Measurements from ENCODE around the gene TMEM123. TPM values are rescaled to one million over a fixed set of nuclear protein-coding genes. Genes with fewer than 3 reads are reported as not detected.

Gene TMEM123
- total and polyA plus RNA-seq, 10 of the 15 experiments (the other 5 are each of a cell fraction or from before 2014, with no cell fraction given), result 35.1 to 667 (median 123) TPM

DNA sequence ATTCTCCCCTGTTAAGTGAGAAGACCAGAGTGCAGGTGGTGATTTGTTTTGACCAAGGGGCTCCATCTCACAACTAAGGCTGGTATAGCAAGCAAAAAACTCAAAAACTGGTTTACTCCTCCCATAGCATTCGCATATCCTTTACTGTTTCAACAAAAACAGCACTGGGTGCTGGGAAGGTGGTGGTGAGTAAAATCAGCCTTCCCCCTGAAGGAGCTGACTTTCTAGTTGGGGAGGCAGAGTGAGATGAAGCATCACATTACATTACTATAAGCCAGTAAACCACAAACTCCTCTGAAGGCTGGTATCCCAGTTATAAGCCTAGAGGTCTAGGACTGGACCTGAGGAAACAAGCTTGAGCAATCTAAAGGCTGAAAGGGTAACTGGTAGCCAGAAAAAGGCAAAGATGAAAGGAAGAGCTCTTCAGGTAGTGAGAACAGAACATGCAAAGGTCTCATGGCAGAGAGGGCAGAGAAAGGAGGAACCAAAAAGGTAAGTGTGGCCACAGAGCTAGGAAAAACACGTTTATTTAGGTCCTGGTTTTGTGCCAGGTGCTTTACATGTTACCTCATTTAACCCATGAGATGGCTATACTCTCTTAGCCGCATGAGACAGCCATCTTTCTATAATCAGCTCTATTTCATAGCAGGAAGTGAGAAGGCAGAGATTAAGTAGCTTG lies 22.3 kb downstream of the TMEM123 start (continued):
- TF ChIP-seq, protein P1, sequence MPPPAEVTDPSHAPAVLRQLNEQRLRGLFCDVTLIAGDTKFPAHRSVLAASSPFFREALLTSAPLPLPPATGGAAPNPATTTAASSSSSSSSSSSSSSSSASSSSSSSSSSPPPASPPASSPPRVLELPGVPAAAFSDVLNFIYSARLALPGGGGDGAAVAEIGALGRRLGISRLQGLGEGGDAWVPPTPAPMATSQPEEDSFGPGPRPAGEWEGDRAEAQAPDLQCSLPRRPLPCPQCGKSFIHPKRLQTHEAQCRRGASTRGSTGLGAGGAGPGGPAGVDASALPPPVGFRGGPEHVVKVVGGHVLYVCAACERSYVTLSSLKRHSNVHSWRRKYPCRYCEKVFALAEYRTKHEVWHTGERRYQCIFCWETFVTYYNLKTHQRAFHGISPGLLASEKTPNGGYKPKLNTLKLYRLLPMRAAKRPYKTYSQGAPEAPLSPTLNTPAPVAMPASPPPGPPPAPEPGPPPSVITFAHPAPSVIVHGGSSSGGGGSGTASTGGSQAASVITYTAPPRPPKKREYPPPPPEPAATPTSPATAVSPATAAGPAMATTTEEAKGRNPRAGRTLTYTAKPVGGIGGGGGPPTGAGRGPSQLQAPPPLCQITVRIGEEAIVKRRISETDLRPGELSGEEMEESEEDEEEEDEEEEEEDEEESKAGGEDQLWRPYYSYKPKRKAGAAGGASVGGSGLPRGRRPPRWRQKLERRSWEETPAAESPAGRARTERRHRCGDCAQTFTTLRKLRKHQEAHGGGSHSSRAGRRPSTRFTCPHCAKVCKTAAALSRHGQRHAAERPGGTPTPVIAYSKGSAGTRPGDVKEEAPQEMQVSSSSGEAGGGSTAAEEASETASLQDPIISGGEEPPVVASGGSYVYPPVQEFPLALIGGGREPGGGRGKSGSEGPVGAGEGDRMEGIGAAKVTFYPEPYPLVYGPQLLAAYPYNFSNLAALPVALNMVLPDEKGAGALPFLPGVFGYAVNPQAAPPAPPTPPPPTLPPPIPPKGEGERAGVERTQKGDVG (CRISPR knock-in tag; IDR thresholded peaks at IDR 0.05), result no peak
- TF ChIP-seq, protein P2, sequence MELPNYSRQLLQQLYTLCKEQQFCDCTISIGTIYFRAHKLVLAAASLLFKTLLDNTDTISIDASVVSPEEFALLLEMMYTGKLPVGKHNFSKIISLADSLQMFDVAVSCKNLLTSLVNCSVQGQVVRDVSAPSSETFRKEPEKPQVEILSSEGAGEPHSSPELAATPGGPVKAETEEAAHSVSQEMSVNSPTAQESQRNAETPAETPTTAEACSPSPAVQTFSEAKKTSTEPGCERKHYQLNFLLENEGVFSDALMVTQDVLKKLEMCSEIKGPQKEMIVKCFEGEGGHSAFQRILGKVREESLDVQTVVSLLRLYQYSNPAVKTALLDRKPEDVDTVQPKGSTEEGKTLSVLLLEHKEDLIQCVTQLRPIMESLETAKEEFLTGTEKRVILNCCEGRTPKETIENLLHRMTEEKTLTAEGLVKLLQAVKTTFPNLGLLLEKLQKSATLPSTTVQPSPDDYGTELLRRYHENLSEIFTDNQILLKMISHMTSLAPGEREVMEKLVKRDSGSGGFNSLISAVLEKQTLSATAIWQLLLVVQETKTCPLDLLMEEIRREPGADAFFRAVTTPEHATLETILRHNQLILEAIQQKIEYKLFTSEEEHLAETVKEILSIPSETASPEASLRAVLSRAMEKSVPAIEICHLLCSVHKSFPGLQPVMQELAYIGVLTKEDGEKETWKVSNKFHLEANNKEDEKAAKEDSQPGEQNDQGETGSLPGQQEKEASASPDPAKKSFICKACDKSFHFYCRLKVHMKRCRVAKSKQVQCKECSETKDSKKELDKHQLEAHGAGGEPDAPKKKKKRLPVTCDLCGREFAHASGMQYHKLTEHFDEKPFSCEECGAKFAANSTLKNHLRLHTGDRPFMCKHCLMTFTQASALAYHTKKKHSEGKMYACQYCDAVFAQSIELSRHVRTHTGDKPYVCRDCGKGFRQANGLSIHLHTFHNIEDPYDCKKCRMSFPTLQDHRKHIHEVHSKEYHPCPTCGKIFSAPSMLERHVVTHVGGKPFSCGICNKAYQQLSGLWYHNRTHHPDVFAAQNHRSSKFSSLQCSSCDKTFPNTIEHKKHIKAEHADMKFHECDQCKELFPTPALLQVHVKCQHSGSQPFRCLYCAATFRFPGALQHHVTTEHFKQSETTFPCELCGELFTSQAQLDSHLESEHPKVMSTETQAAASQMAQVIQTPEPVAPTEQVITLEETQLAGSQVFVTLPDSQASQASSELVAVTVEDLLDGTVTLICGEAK (IDR thresholded peaks at IDR 0.05; ENCODE audit: borderline replicate concordance), result no peak
- TF ChIP-seq ZNF24 (IDR thresholded peaks at IDR 0.05), result peak; percentile 15; the same call in 1 of the 2 replicates
- TF ChIP-seq ZZZ3 (IDR thresholded peaks at IDR 0.05; ENCODE audit: control insufficient read depth, insufficient read length, low read depth), result no peak
- no peak; the same call in none of the 2 replicates for TF ChIP-seq BCL11A (IDR thresholded peaks at IDR 0.05; ENCODE audit: low read depth, low read length)
- peak; percentile 81 for TF ChIP-seq MEF2A (IDR thresholded peaks at IDR 0.05; ENCODE audit: insufficient read depth, low read depth, low read length)
- no peak for TF ChIP-seq NFXL1 (IDR thresholded peaks at IDR 0.05; ENCODE audit: borderline replicate concordance)
- no peak for TF ChIP-seq SMARCA5 (IDR thresholded peaks at IDR 0.05)
- TF ChIP-seq, protein P3, sequence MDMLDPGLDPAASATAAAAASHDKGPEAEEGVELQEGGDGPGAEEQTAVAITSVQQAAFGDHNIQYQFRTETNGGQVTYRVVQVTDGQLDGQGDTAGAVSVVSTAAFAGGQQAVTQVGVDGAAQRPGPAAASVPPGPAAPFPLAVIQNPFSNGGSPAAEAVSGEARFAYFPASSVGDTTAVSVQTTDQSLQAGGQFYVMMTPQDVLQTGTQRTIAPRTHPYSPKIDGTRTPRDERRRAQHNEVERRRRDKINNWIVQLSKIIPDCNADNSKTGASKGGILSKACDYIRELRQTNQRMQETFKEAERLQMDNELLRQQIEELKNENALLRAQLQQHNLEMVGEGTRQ (IDR thresholded peaks at IDR 0.05; ENCODE audit: borderline replicate concordance, low read depth, low read length), result no peak
- TF ChIP-seq, protein P4, sequence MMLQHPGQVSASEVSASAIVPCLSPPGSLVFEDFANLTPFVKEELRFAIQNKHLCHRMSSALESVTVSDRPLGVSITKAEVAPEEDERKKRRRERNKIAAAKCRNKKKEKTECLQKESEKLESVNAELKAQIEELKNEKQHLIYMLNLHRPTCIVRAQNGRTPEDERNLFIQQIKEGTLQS (IDR thresholded peaks at IDR 0.05; ENCODE audit: borderline replicate concordance, extremely low read depth, low read depth, low read length), result no peak
- TF ChIP-seq, protein P5, sequence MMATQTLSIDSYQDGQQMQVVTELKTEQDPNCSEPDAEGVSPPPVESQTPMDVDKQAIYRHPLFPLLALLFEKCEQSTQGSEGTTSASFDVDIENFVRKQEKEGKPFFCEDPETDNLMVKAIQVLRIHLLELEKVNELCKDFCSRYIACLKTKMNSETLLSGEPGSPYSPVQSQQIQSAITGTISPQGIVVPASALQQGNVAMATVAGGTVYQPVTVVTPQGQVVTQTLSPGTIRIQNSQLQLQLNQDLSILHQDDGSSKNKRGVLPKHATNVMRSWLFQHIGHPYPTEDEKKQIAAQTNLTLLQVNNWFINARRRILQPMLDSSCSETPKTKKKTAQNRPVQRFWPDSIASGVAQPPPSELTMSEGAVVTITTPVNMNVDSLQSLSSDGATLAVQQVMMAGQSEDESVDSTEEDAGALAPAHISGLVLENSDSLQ (IDR thresholded peaks at IDR 0.05), result no peak
- peak; percentile 62; the same call in 1 of the 2 replicates for TF ChIP-seq IRF4 (IDR thresholded peaks at IDR 0.05; ENCODE audit: low read depth, low read length)
- no peak for TF ChIP-seq ZNF274 (IDR thresholded peaks at IDR 0.05; ENCODE audit: insufficient read depth, insufficient read length)
- no peak for TF ChIP-seq TARDBP (IDR thresholded peaks at IDR 0.05; ENCODE audit: borderline replicate concordance)
- TF ChIP-seq ZNF207 (IDR thresholded peaks at IDR 0.05; ENCODE audit: borderline replicate concordance), result no peak
- TF ChIP-seq KAT2A (conservative IDR thresholded peaks at IDR 0.05; ENCODE audit: control insufficient read depth, low read depth, low read length), result no peak
- no peak for TF ChIP-seq MYC (IDR thresholded peaks at IDR 0.05; ENCODE audit: insufficient read depth, insufficient read length, insufficient replicate concordance, low read length, severe bottlenecking)
- peak; percentile 10; the same call in 1 of the 2 replicates for TF ChIP-seq RAD51 (IDR thresholded peaks at IDR 0.05)
- no peak for TF ChIP-seq SMAD5 (IDR thresholded peaks at IDR 0.05; ENCODE audit: low read depth)
- no peak for TF ChIP-seq SREBF1 (IDR thresholded peaks at IDR 0.05; ENCODE audit: low read length)
- peak; percentile 86; the same call in 1 of the 2 replicates for TF ChIP-seq ZBED1 (IDR thresholded peaks at IDR 0.05; ENCODE audit: borderline replicate concordance)

Measured in GM12878 (cell line).